HG02885 (cell line): Measurements from ENCODE around the gene BIRC6.

Experiments
- ATAC-seq: cut with Tn5 transposase; IDR thresholded peaks from one replicate; pipeline ENCODE4 v1.9.1; 2021; ENCODE audit warnings: mild to moderate bottlenecking; ENCODE audit not compliant: unreplicated experiment, poor library complexity

BIRC6 gene

DNA sequence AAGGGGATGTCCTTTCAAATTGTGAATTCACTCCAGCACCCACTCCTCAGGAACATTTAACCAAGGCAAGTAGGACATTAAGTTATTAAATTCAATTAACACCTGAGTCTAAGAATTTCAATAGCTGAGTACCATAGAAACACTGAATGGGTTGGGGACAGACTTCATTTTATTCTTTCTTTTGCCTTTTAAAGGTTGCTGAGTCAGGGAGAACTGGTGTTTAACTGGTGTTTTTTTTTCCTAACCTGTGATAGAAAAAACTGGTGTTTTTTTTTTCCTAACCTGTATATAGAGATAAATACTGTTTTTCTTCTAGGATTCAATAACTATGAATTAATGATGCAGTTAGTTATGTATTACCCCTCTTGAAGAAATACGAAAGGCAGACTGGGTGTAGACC is 309.9 kb downstream of the BIRC6 start:
- ATAC-seq, result no peak

DNA sequence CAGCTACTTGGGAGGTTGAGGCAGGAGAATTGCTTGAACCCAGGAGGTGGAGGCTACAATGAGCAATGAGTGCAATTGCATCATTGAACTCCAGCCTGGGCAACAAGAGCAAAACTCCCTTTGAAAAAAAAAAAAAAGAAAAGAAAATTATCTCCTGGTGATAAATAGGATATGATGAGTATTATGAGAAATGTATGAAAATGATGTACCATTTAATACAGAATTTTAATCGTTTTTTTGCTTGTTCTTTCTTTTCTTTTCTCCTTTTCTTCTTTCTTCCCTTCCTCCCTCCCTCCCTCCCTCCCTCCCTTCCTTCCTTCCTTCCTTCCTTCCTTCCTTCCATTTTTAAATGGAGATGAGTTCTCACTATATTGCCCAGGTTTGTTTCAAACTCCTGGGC is 311.4 kb downstream of the BIRC6 start:
- no peak for ATAC-seq
